ENCODE data around the gene GRB7. TPM values are rescaled to one million over a fixed set of nuclear protein-coding genes. Genes with fewer than 3 reads are reported as not detected.

The GRB7 gene
- total RNA-seq, 1 donor from 2014 or later = not detected

DNA sequence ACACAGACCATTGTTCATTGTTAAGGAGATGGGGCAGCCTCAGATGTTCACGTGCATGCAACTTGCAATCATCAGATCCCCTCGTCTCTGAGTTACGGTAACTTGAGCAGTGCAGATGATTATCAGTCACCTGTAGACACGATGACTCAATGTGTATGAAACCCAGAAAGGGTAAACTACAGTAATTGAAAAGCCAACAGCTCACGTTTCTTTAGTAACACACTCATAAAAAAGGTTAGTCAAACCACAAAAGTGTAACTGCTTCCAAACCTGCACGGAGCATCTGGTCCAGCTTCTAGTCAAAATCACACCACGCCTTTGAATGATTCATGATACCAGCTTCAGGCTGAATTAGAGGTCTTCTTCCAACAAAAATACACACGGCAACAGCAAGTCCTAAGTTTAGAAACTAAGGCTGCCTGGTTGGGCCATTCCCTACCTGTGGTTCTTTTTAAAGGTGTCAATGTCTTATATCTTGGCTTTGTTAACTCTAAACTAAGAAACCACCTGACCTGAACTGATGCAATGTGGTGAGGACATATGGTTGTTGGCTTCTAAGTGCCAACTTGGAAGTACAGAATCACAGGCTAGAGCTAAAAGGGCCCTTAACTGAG, 32.3 kb downstream of the GRB7 start:
- no peak for DNase-seq (ENCODE audit: low read depth)

DNA sequence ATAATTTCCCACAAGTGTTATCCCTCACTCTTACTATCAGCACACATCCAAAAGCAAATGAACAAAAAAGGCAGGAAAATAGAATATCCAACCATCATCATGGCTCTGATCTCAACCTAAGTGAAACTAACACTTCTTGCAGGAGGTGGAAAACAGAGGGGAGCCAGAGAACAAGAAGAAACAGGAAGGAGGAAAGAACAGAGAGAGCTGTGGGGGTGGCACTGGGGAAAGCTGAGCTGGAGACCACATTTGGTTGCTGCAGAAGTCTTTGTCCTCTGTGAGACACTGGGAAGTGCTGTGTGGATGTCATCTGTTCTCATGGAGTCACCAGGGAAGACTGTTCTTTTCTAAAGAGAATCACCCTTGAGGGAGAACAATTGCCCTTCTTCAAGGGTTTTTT, 34.7 kb downstream of the GRB7 start:
- no peak for DNase-seq (ENCODE audit: low read depth)

DNA sequence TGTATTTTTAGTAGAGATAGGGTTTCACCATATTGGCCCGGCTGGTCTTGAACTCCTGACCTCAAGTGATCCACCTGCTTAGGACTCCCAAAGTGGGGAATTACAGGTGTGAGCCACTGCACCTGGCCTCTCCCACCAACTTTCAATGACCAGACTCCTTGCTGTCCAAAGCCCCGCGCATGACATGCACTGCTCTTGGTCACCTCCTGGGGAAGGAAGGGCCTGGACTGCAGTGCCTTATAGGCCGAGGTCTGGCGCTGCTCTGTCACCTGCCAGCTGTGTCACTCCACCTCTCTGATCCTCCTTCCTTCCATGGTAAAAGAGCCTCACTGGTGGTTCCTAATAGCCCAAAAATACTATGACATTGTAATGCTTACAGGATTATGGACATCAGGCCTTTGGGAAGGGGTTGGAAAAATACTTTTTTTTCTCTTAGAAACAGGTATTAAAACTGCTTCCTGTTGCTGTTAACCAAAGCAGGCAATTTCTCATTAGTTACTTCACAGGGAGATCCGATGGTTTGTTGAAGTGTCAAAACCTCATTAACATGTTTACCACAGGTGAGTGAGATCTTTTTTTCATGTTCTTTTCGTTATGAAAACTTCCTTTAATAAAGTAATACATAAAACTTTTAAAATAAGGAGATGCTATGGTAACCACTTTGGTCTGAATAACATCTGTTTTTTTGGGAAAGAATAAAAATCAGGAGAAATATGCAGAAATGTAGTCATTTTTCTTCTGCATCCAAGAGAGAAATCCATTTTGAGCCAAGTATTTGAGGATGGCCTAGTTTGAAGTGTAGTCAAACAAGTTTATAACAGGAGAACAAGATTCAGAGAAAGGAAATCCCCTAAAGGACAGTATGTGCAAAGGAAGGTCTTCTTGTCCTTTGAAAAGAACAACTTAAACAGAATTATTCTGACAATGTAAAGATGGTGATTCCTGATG, 35.5 kb downstream of the GRB7 start:
- DNase-seq (ENCODE audit: low read depth) = no peak

DNA sequence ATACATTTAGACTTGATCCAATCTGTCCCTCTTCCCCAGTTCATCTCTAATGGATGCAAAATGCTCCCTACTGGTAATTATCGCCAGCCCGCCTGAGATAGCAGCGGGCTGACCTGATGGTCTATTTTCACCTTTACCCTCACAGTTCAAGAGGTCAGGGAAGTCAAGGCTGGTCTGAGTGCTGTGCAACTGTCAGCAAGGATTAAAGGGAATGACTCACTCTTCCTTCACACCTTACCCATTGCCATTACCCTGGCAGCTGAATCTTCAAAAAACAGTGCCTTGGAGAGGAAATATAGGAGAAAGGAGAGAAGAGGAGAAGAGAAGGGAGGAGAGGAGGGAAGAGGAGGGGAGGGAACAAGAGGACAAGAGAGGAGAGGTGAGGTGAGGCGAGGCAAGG, 36.3 kb downstream of the GRB7 start:
- DNase-seq (ENCODE audit: low read depth) = no peak

DNA sequence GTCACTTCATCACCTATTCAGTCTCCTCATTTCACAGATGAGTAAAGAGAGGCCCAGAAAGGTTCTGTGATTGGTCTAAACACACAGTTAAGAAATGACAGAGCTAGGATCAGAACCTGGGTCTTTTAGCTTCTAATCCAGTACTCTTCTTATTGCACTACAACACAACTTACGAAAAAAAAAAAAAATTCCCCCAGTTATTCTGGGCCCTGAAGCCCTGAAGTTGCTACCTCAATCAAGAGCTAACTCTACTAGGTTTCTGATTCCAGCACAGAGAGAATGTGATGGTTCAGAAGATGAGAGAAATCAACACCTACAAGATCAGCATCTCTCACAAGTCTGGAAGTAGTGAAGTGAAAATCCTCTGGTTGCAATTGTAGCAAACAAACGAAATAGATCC, 37.3 kb downstream of the GRB7 start:
- no peak for DNase-seq (ENCODE audit: low read depth)

DNA sequence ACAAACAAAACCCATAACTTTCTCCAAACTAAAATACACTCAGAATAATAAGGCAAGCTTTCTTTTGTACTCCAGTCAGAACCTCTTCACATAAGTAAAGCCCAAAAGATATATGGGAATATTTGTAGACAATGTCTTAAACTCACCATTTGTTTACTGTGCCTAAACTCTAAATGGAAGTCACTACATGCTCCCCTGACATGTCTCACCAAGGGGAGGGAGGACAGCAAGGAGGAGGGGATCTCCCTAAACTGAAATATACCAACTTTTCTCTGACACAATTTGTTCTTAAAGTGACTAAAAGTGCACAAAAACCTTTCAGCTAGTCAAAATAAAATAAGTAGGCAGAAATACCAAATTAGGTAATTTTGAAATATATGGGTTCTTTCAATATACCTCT, 38.5 kb downstream of the GRB7 start:
- DNase-seq (ENCODE audit: low read depth) = no peak

DNA sequence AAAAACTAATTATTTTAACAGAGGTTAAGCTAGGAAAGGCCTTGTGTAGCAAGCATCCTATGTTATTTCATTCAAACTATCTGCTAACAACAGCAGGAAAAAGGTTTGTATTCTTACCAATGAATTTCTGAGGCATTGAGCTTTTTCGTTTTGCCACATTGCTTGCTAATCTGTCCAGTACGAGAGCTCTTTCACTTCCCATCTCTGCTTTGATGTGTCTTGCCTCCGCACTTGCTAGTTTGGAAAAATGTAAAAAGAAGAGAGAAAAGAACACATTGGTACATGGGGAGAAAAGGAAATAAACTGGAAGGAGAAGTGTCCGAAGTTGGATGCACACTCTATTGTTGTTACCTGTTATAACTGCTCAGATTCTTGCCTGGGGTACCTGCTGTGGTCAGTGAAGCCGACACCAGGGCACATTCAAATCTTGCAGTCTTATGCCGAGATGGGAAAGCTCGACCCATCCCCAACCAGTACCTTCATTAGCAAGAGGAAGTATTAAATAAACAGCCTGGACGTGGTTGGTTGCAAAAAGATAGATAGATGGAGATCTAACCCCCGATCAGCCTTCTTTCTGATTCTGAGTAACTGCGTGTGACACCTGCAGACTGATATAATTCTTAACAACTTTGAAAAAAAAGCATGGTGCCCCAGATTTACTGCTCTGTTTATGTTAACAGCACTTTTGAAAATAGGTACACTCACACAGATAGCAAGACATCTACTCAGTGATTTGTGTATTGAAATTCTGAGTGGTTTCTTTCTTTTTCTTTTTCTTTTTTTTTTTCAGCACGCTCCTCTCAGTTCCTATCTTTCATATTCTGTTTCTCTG, 40.0 kb downstream of the GRB7 start:
- no peak for DNase-seq (ENCODE audit: low read depth)

DNA sequence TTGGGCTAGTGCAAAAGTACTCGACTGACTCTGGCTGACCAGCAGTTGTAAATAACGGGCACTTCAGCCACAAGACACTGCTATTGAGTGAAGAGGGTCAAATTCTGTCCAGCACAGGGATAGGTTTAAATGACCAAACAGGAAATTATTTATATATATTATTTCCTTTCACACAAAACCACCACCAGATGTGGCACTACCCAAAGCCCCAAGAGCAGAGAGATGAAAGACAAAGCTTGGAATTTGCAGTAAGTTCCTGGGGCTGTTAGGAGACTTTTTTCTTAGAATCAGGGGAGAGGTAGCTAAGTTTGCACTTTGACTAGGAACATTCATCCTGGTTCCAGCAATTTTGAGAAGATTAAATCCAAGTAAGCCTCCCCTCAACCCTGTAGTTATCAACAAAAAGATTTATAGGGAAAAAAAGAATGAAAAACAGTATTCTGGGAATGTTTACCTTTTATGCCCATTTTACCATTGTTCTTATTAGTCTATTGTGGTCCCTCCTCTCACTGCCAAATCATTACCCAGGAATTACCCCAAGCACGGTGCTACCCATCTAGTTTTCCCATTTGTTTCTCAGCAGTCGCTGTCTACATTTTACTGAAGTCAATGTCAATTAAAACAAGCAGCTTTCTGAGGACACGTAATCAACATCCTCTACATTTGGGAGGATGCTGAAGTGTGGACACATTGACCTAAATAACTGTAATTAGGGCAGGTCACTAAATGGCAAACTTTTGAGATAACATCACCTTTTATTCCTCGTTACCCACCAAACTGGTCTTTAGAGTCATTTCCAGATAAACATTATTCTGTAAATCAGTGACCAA, 43.5 kb downstream of the GRB7 start:
- DNase-seq (ENCODE audit: low read depth) = no peak

DNA sequence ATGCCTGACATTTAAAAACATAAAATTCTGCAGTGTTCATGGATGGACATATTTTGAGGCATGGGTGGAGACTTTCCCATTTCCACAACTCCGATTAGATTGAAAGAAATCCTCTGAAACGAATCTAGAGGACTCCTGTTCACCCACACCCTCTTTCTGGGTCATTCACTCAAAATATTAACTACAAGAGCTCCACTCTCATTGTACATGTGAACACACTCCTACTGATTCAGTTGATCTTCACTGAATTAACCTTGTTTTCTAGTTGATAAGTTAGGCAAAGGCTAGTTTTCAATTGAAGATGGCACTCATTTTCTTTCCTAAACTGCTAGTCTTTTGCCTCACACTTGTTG, 44.1 kb downstream of the GRB7 start:
- DNase-seq (ENCODE audit: low read depth) = no peak

DNA sequence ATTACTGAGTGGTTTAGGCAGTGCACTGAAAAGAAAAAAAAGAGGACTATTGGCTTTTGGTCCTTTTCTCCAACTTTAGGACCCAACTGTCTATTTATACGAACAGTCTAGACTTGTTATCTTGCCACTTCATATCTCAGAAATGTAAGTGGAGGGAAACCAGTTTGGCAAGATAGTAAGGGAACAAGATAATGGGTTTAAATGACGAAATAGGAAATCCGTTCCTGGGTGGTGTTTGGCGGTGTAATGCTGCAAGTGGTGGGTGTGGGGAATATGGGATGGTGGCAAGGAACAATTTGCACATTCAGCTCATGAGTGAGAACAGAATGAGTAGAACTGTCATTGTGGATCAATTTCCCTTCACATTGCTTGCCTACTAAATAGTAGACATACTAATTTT, 44.7 kb downstream of the GRB7 start:
- no peak for DNase-seq (ENCODE audit: low read depth)

DNA sequence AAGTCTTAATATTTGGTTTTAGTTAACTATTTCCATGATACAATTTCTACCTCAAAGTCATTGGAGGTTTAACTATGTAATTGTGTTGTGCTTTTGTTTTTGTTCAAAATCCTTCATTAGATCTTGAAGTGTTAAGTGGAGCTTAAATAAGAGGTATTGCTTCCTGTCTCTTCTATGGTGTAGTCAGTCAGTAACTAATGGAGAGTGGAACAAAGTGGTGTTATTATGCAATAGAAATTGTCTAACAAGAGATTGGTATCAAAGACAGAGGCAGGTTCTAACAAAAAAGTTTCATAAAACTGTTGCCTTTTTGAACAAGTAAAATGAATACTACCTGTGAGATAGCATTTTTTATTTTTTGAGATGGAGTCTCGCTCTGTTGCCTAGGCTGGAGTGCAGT, 45.2 kb downstream of the GRB7 start:
- DNase-seq (ENCODE audit: low read depth) = no peak

DNA sequence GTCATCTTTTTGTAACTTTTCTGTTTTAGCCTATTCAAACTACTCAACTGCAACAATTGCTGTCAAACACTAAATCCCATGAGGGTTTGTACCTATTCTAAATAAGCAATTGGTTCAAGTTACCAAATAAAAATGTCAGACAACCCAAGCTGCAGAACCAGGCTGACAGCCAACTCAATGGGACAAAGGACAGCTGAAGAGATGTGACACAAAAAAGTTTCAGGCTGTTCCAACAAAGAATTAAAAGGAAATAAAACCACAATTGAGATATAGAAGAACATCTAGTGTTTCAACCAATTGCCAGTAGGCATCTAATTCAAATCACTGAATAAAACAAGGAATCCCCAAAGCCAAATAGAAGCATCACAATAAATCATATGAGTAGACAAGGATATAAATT, 49.3 kb downstream of the GRB7 start:
- no peak for DNase-seq (ENCODE audit: low read depth)

DNA sequence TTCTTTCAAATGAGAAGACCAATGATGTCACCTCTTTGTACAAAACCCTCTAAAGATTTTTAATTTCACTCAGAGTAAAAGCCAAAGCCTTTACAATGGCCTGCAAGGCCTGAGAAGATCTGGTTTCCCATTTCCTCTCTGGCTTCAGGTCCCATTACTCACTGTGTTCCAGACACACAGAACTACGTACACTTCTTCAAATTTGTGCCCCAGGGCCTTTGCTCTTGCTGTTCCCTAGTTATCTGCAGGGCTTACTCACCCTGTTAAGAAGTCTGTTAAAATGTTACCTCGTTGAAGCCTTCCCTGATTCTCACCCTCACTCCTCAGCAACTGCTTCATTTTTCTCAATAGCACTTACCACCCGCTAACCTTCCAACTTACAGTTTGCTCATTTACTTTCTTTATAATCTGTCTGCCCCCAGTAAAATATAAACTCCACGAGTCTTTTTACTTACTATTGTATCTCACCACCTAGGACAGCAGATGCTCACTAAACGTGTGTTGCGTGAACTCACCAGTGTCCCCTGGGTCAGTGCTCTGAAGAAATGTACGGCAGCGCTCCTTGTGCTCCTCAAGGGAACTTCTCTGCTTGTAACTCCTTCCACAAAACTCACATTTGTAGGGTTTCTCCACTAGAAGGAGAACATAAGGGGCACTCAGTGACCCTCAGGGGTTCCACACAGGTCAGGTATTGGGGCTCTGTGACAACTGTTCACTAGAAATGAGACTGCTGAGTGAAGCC, 50.2 kb downstream of the GRB7 start:
- DNase-seq (ENCODE audit: low read depth) = no peak

DNA sequence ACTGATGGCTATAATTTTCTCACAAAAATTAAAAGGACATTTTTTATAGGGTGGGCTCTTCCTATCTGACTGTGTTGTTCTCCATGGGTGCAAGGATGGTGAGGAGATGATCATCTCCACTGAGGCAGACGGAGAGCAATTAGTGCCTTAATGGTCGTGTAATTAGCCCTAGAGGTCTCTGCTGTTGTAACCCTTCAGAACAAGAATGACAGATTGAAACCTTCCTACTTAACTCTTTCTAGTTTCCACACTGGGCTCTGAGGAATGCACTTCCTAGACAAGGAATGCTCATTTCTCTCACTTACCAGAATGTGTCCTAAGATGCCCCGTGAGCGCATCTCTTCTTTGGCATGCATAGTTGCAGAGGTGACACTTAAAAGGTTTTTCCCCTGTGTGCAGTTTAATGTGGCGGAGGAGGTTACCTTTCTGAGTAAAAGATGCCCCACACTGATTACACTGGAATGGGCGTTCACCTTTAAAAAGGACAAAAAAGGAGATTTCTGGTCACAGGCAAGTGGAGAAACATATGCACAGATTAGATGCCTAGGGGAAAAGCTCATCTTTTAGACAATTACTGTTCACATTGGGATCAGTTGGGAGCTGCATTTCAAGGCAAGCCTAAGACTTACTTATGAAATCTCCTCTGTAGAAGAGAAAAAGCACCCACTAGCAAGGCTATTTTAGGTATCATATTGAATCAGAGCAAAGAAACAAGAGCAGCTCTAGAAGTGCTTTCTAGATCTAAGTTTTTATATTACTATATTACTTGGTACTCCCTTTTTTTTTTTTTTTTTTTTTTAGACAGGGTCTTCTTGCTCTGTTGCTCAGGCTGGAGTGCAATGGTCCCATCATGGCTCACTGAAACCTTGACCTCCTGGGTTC, 53.6 kb downstream of the GRB7 start:
- DNase-seq (ENCODE audit: low read depth) = no peak

DNA sequence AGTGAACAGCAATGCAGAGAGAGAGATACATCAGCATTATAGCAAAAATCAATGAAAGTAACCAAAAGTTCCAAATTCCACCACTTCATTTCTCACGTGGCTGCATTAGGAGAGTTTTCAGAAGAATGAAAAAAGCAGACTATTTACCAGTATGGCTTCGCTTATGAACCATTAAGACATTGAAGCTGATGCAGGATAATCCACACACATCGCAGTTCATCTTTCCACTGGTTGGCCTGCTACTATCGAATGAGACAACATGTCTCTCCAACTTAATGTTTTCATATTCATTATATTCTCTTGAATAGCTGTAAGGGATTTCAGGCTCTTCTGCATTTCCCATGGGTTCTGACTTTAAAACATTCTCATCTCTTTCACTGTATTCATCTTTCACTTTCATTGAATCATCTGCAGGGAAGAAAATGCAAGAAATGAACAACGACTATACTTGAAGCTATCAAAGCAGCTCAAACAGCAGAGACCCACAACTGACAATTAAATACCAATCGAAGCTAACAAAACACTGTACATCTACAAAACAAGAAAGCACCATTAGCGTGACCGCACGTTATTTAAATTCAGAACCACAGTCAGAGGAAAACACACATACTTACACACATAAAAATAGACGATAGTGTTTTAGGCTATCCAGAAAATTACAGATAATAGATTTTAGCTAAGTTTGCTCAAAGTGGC, 54.9 kb downstream of the GRB7 start:
- DNase-seq (ENCODE audit: low read depth) = no peak

DNA sequence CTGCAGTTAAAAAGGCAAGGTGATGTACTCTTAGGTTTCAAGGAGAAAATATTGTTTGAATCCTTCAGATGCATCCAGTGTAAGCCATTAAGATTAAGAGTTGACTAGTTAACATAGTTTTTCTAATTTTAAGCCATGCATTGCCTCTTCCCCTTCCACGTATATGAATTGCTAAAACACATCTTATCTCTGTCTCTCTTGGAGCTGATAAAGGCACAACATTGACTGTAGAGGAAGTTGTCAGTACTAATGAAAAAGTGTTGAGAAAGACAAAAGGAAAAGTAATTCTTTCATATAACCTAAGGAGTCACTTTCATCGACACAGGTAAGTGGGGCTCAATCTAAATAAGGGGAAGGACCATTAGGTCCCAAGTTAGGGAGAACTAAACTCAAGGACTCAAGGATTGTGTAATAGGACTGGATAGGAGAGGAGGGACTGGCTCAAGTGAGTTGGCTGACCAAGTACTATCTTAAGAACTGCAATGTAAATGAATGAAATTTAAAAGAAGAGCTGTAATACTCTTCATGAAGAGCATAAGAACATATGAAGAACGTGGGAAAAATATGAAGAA, 55.6 kb downstream of the GRB7 start:
- no peak for DNase-seq (ENCODE audit: low read depth)

DNA sequence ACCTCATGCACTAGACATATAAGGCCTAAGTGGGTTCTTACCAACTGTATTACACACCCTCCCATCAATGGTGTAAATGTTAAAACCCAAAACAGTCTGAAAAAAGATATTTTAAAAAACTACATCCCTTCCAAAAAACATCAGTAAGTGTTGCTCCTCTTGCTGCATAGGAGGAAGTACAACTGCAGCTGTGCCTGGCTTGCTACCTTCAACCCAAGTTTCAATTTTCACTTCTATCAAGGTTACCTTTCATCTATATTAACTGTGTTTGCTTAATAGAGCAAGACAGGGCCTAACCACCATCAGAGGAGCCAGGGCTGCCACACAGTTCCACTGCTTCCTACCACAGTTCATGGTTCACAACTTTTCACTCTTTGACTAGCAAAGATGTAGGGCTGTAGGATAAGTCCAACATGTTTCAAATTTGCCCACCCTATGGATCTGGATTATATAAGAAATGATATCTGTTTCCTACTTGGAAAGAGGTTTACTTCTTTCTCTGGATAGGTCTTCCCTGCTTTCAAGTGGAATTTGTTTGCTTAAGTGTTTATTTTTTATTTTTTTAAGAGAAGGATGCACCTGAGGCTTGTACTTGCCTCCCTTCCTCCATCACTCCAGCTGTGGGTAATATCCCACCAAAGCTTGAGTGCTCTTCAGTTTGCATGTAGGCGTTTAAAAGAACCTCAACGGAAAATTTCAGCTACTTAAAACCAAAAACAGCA, 56.7 kb downstream of the GRB7 start:
- no peak for DNase-seq (ENCODE audit: low read depth)
